ENCODE measurements around the gene LGALS7B. TPM values are rescaled to one million over a fixed set of nuclear protein-coding genes. Genes with fewer than 3 reads are reported as not detected.

The LGALS7B gene
- total RNA-seq, 1 donor from 2014 or later: not detected

DNA sequence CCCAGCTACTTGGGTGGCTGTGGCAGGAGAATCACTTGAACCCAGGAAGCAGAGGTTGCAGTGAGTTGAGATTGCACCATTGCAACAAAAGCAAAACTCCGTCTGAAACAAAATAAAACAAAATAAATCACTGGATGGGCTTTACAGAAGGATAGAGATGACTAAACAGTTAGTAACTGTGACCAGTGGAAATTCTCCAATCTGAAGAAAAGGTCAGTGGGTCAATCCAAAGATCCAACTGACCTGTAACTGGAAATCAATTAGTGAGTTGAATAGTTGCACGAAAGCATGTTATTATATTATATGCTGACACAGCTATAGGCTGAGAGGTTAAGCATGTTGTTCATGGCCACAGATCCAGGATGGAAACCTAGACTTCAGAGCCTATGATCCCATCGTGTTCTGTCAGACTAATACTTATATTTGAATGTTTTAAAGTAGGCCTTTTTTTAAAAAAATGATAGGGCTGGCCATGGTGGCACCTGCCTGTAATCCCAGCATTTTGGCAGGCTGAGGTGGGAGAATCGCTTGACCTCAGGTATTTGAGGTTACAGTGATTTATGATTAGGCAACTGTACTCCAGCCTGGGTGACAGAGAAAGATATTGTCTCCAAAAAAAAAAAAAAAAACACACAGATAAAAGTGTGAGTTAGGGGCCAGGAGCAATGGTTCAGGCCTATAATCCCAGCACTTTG is 41.2 kb downstream of the LGALS7B start:
- peak overlapping the region; percentile 69 for H3K27ac Mint-ChIP-seq (ENCODE audit: unreplicated experiment)
- TF ChIP-seq, protein P1, sequence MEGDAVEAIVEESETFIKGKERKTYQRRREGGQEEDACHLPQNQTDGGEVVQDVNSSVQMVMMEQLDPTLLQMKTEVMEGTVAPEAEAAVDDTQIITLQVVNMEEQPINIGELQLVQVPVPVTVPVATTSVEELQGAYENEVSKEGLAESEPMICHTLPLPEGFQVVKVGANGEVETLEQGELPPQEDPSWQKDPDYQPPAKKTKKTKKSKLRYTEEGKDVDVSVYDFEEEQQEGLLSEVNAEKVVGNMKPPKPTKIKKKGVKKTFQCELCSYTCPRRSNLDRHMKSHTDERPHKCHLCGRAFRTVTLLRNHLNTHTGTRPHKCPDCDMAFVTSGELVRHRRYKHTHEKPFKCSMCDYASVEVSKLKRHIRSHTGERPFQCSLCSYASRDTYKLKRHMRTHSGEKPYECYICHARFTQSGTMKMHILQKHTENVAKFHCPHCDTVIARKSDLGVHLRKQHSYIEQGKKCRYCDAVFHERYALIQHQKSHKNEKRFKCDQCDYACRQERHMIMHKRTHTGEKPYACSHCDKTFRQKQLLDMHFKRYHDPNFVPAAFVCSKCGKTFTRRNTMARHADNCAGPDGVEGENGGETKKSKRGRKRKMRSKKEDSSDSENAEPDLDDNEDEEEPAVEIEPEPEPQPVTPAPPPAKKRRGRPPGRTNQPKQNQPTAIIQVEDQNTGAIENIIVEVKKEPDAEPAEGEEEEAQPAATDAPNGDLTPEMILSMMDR (IDR thresholded peaks at IDR 0.05; ENCODE audit: partially characterized antibody, unreplicated experiment): no peak
- peaks cover 2% of the 10 kb centered on the region for H3K9me3 Mint-ChIP-seq (ENCODE audit: unreplicated experiment)
- no peaks in the 10 kb centered on the region for H3K27me3 Mint-ChIP-seq (ENCODE audit: unreplicated experiment)
- H3K4me1 Mint-ChIP-seq (ENCODE audit: low read depth, unreplicated experiment): peaks cover 11% of the 10 kb centered on the region
- no peaks in the 10 kb centered on the region for H3K36me3 Mint-ChIP-seq (ENCODE audit: unreplicated experiment)
- DNase-seq: no peak
- peak overlapping the region; percentile 94 for H3K4me3 Mint-ChIP-seq (ENCODE audit: unreplicated experiment)

- Mint-ChIP-seq H3K9me3 (ENCODE audit: unreplicated experiment) (peaks cover 2% of the 10 kb centered on the region), H3K36me3 (ENCODE audit: unreplicated experiment) (no peaks in the 10 kb centered on the region), H3K27me3 (ENCODE audit: unreplicated experiment) (no peaks in the 10 kb centered on the region), H3K4me1 (ENCODE audit: low read depth, unreplicated experiment) (peaks cover 9% of the 10 kb centered on the region), H3K27ac (ENCODE audit: unreplicated experiment) (peak overlapping the region; percentile 69), H3K4me3 (ENCODE audit: unreplicated experiment) (peak overlapping the region; percentile 94)
- DNase-seq: peak; percentile 51
- TF ChIP-seq, protein P1 (IDR thresholded peaks at IDR 0.05; ENCODE audit: partially characterized antibody, unreplicated experiment): no peak
Observed at GRCh38 chr19:38831142-38831605, 42.2 kb downstream of the LGALS7B start.

DNA sequence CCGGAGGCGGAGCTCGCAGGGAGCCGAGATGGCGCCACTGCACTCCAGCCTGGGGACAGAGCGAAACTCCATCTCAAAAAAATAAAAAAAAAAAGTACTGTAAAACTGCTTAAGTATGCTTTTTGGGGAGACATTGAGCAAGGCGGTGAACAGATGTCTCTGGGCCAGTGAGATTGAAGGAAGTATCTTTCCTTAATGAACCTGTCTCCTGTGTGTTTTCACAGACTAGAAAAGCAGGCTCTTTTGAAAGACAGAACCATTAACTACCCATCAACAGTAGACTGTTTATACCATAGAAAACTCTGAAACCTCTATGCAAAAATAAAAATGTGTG is 44.1 kb downstream of the LGALS7B start:
- Mint-ChIP-seq H3K4me1 (ENCODE audit: low read depth, unreplicated experiment) (peaks cover 9% of the 10 kb centered on the region), H3K27me3 (ENCODE audit: unreplicated experiment) (peaks cover 2% of the 10 kb centered on the region), H3K36me3 (ENCODE audit: unreplicated experiment) (no peaks in the 10 kb centered on the region), H3K9me3 (ENCODE audit: unreplicated experiment) (peaks cover 3% of the 10 kb centered on the region), H3K4me3 (ENCODE audit: unreplicated experiment) (no peak overlapping the region), H3K27ac (ENCODE audit: unreplicated experiment) (peak overlapping the region; percentile 17)
- DNase-seq: no peak
- TF ChIP-seq, protein P1 (IDR thresholded peaks at IDR 0.05; ENCODE audit: partially characterized antibody, unreplicated experiment): no peak

DNA sequence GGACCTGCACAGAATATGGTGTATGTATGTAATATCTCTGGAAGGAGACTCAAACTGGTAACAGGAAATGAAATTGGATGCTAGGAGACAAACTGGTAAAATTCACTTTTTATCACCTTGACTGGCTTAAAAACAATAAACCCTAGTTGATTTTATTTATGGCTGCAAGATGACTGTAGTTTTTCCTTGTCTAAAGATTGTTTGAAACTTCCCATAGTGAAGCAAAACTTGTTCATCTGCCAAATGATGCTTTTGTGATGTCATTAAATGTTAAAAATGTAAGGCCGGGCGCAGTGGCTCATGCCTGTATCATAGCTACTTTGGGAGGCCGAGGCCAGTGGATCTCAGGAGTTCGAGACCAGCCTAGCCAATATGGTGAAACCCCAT is 45.1 kb downstream of the LGALS7B start:
- Mint-ChIP-seq H3K9me3 (ENCODE audit: unreplicated experiment) (peaks cover 3% of the 10 kb centered on the region), H3K27ac (ENCODE audit: unreplicated experiment) (peak overlapping the region; percentile 38), H3K4me1 (ENCODE audit: low read depth, unreplicated experiment) (peaks cover 9% of the 10 kb centered on the region), H3K36me3 (ENCODE audit: unreplicated experiment) (no peaks in the 10 kb centered on the region), H3K27me3 (ENCODE audit: unreplicated experiment) (peaks cover 4% of the 10 kb centered on the region), H3K4me3 (ENCODE audit: unreplicated experiment) (no peak overlapping the region)
- no peak for DNase-seq
- TF ChIP-seq, protein P1 (IDR thresholded peaks at IDR 0.05; ENCODE audit: partially characterized antibody, unreplicated experiment): no peak

GRCh38 chr19:38834590-38834989 is 45.6 kb downstream of the LGALS7B start:
- Mint-ChIP-seq H3K27ac (ENCODE audit: unreplicated experiment) (no peak overlapping the region), H3K27me3 (ENCODE audit: unreplicated experiment) (peaks cover 4% of the 10 kb centered on the region), H3K4me3 (ENCODE audit: unreplicated experiment) (no peak overlapping the region), H3K4me1 (ENCODE audit: low read depth, unreplicated experiment) (peaks cover 9% of the 10 kb centered on the region), H3K36me3 (ENCODE audit: unreplicated experiment) (no peaks in the 10 kb centered on the region), H3K9me3 (ENCODE audit: unreplicated experiment) (peaks cover 3% of the 10 kb centered on the region)
- TF ChIP-seq, protein P1 (IDR thresholded peaks at IDR 0.05; ENCODE audit: partially characterized antibody, unreplicated experiment): no peak
- no peak for DNase-seq

All from glutamatergic neuron (in vitro differentiated cells).